ENCODE data around the gene UGT1A6.

DNA sequence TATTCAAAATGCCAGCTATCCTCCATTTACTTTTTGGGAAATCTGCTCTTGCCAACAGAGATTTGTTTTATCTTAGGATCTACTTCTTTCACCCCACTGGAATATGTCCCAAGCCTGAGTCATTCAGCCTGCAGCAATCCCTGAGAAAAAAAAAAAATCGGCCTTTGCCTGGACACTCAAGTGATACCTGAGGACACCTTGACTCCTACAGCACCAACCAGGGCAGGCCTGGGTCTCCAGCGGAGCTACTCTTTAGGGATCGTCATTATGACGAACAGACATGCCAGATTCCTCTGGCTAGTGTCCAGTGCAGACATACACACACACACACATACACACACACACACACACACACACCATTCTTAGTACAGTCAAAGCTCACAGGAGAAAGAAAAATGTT is 2.2 kb upstream of the UGT1A6 start:
- TF ChIP-seq NFYB (CRISPR knock-in tag; conservative IDR thresholded peaks at IDR 0.05; ENCODE audit: low read depth) (no peak), CBFB (CRISPR knock-in tag; IDR thresholded peaks at IDR 0.05; ENCODE audit: low read depth) (no peak)
